HepG2 (cell line): ENCODE data around the gene APPBP2. TPM values are rescaled to one million over a fixed set of nuclear protein-coding genes. Genes with fewer than 3 reads are reported as not detected.

Experiments
- BCL6 ChIP-seq: IDR thresholded peaks from 2 replicates; pipeline ENCODE4 v1.6.1; 2016; ENCODE audit warnings: missing genetic modification reagents, missing compliant biosample characterization
- CTCF ChIP-seq: sonication (generic); formaldehyde crosslinking; IDR thresholded peaks from 2 replicates; pipeline ENCODE4 v1.5.0; 2020; ENCODE audit warnings: mild to moderate bottlenecking, missing genetic modification reagents, moderate library complexity
- EED ChIP-seq: sonication (generic); formaldehyde crosslinking; IDR thresholded peaks from 2 replicates; pipeline ENCODE4 v1.5.0; 2020; ENCODE audit warnings: mild to moderate bottlenecking, missing genetic modification reagents
- FOXO1 ChIP-seq: sonication (generic); formaldehyde crosslinking; IDR thresholded peaks from 2 replicates; pipeline ENCODE4 v1.4.0; 2020; ENCODE audit warnings: missing genetic modification reagents
- KLF6 ChIP-seq: IDR thresholded peaks from 2 replicates; pipeline ENCODE4 v1.8.0; 2016; ENCODE audit warnings: missing biosample characterization, missing genetic modification reagents
- MAFF ChIP-seq: IDR thresholded peaks from 2 replicates; pipeline ENCODE4 v1.6.1; 2011; ENCODE audit warnings: low read depth, low read length, improper control_type of control experiment
- MXD1 ChIP-seq: sonication (generic); formaldehyde crosslinking; IDR thresholded peaks from 2 replicates; pipeline ENCODE4 v1.4.0; 2020; ENCODE audit warnings: mild to moderate bottlenecking, missing genetic modification reagents
- POGK ChIP-seq: sonication (generic); formaldehyde crosslinking; conservative IDR thresholded peaks from 2 replicates; pipeline ENCODE4 v1.8.0; 2022; ENCODE audit warnings: mild to moderate bottlenecking, moderate library complexity, missing genetic modification reagents
- SAP130 ChIP-seq: IDR thresholded peaks from 2 replicates; pipeline ENCODE4 v1.6.1; 2016; ENCODE audit warnings: low read depth
- SMC3 ChIP-seq: IDR thresholded peaks from 2 replicates; pipeline ENCODE4 v1.6.1; 2011; ENCODE audit warnings: low read length, improper control_type of control experiment
- TEAD3 ChIP-seq: optimal IDR thresholded peaks from 2 replicates; pipeline ENCODE3; 2016; ENCODE audit warnings: borderline replicate concordance
- THAP11 ChIP-seq: IDR thresholded peaks from 2 replicates; pipeline ENCODE4 v1.6.1; 2016; ENCODE audit warnings: missing biosample characterization, missing genetic modification reagents
- ZFP36L2 ChIP-seq: sonication (generic); formaldehyde crosslinking; IDR thresholded peaks from 2 replicates; pipeline ENCODE4 v1.4.0; 2020; ENCODE audit warnings: missing genetic modification reagents
- ZNF331 ChIP-seq: sonication (generic); formaldehyde crosslinking; IDR thresholded peaks from 2 replicates; pipeline ENCODE4 v1.4.0; 2020; ENCODE audit warnings: missing genetic modification reagents
- ZNF577 ChIP-seq: sonication (generic); formaldehyde crosslinking; IDR thresholded peaks from 2 replicates; pipeline ENCODE4 v1.4.0; 2020; ENCODE audit warnings: mild to moderate bottlenecking, low read depth, missing genetic modification reagents, borderline replicate concordance
- ZNF724P ChIP-seq: sonication (generic); formaldehyde crosslinking; IDR thresholded peaks from 2 replicates; pipeline ENCODE4 v1.8.0; 2022; ENCODE audit warnings: missing genetic modification reagents, borderline replicate concordance
- ZNF800 ChIP-seq: sonication (generic); formaldehyde crosslinking; IDR thresholded peaks from 2 replicates; pipeline ENCODE4 v1.4.0; 2020; ENCODE audit warnings: missing genetic modification reagents
- polyA plus RNA-seq, 8 experiments: library from polyadenylated mRNA; depleted of rRNA in 3 of 8; stranded (reverse) in 7 of 8; unstranded in 1 of 8; fragments of >200 nt; fragmentation: Illumina TruSeq in 4 of 8; extraction: Trizol in 4 of 8; gene quantifications; 2 replicates each; pipeline versions ENCODE4 v1.2.1 to v1.2.3, GENCODE V29; 2011 to 2016; ENCODE audit warnings: low read depth in 4 of 8, missing spikeins in 1 of 8, mixed read lengths in 1 of 8; ENCODE audit not compliant: insufficient read depth in 1 of 8
- total RNA-seq, 5 experiments: library from RNA; depleted of rRNA; stranded (reverse); fragments of >200 nt; fragmentation: Illumina TruSeq; extraction: Trizol; gene quantifications; 2 replicates each; pipeline ENCODE4 v1.2.3, GENCODE V29; 2016; ENCODE audit warnings: low read depth in 1 of 5
- TF ChIP-seq, protein P1 (sequence below): sonication (generic); formaldehyde crosslinking; IDR thresholded peaks from 2 replicates; pipeline ENCODE4 v1.4.0; 2020; ENCODE audit warnings: missing genetic modification reagents, borderline replicate concordance
- TF ChIP-seq, protein P2 (sequence below): IDR thresholded peaks from 2 replicates; pipeline ENCODE4 v1.6.1; 2016; ENCODE audit warnings: missing compliant biosample characterization, missing genetic modification reagents, borderline replicate concordance

APPBP2 gene
- total and polyA plus RNA-seq, 2 of the 13 experiments (the other 11 are each of a cell fraction or from before 2014, with no cell fraction given) = 17.5 to 45.8 TPM

DNA sequence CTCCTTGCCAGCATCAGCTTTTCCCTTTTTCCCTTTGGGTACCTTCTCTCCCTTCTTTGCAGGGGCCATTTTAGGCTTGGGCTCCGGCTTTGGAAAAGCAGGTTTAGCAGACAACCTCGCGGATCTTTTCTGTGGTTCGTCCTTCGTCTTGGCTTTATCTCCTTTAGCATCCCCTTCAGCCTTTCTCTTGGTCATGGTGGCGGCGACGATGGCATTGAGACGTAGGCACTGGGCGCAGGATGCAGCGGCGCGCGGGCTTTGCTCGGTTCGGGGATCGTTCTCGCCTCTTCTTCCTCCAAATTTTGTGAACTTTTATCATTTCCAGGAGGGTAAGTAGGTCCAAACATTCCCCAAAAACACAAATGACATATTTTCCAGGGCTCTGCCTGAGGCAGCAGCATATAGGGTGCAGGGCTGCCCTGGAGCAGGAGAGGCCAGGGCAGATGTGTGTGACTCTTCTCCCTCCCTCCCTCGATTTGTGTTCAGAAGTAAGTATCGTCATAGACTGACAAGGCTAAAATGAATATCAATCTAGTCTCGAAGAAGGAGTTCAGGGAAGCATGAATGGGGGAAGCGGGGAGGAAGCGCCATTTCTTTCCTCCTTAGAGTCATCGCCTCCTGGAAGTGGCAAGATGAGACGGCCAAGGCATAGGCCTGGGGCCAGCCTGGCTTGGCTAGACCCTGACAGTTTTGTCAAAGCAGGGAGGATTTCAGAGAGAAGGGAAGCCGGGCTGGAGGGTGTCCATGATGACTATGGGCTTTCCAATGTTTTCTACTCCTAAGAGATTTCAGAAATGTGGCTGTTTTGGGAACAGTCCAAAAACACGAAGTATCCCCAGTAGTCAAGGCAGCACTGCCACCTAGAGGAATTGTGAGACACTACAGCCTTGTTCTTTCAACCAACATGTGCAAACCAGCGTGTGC, 90.5 kb downstream of the APPBP2 start (continued):
- TF ChIP-seq POGK (CRISPR knock-in tag) (0 out of 2 replicates have a peak, but pooled peaks have one; percentile 35), THAP11 (peak; percentile 56), SMC3 (peak; percentile 93), EED (CRISPR knock-in tag) (0 out of 2 replicates have a peak, but pooled peaks have one; percentile 26), ZNF577 (CRISPR knock-in tag) (no peak), MAFF (0 out of 2 replicates have a peak, but pooled peaks have one; percentile 9), KLF6 (CRISPR knock-in tag) (no peak), BCL6 (CRISPR knock-in tag) (peak; percentile 26; the same call in 1 of the 2 replicates), ZNF724P (CRISPR knock-in tag) (no peak), ZNF800 (CRISPR knock-in tag) (no peak), CTCF (CRISPR knock-in tag) (peak; percentile 97), ZFP36L2 (CRISPR knock-in tag) (no peak), MXD1 (no peak), FOXO1 (CRISPR knock-in tag) (peak; percentile 38; the same call in 1 of the 2 replicates), TEAD3 (CRISPR knock-in tag) (peak; percentile 68), ZNF331 (CRISPR knock-in tag) (peak; percentile 19), SAP130 (CRISPR knock-in tag) (peak; percentile 41; the same call in 1 of the 2 replicates)
- TF ChIP-seq, protein P1, sequence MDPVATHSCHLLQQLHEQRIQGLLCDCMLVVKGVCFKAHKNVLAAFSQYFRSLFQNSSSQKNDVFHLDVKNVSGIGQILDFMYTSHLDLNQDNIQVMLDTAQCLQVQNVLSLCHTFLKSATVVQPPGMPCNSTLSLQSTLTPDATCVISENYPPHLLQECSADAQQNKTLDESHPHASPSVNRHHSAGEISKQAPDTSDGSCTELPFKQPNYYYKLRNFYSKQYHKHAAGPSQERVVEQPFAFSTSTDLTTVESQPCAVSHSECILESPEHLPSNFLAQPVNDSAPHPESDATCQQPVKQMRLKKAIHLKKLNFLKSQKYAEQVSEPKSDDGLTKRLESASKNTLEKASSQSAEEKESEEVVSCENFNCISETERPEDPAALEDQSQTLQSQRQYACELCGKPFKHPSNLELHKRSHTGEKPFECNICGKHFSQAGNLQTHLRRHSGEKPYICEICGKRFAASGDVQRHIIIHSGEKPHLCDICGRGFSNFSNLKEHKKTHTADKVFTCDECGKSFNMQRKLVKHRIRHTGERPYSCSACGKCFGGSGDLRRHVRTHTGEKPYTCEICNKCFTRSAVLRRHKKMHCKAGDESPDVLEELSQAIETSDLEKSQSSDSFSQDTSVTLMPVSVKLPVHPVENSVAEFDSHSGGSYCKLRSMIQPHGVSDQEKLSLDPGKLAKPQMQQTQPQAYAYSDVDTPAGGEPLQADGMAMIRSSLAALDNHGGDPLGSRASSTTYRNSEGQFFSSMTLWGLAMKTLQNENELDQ (CRISPR knock-in tag) = peak; percentile 32; the same call in 1 of the 2 replicates
- TF ChIP-seq, protein P2, sequence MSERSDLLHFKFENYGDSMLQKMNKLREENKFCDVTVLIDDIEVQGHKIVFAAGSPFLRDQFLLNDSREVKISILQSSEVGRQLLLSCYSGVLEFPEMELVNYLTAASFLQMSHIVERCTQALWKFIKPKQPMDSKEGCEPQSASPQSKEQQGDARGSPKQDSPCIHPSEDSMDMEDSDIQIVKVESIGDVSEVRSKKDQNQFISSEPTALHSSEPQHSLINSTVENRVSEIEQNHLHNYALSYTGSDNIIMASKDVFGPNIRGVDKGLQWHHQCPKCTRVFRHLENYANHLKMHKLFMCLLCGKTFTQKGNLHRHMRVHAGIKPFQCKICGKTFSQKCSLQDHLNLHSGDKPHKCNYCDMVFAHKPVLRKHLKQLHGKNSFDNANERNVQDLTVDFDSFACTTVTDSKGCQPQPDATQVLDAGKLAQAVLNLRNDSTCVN (CRISPR knock-in tag) = 0 out of 2 replicates have a peak, but pooled peaks have one; percentile 49
